Keratinocyte (primary cell): Measurements from ENCODE around the gene TOM1L2. TPM values are rescaled to one million over a fixed set of nuclear protein-coding genes. Genes with fewer than 3 reads are reported as not detected.
A peak's percentile ranks its signal among the peaks of the same experiment; 100 is the strongest.

Experiments
- DNase-seq: peaks from one replicate; pipeline ENCODE4 v3.0.0-alpha.2; 2011; ENCODE audit warnings: low read depth, missing footprints, low spot score
- FAIRE-seq: peaks from 2 replicates; lab custom pipeline; 2011; peaks lifted over from hg19 to GRCh38; lab: Jason Lieb, UNC
- H2AFZ ChIP-seq: 2 replicates; pipeline ENCODE4 v1.6.0; 2012; ENCODE audit warnings: low read length, control low read depth, inconsistent platforms; ENCODE audit not compliant: control insufficient read depth
- H3K27ac ChIP-seq: 2 replicates; pipeline ENCODE4 v1.5.1; 2011; ENCODE audit warnings: low read length; ENCODE audit not compliant: control insufficient read depth, insufficient read depth
- H3K27me3 ChIP-seq: 3 replicates; pipeline ENCODE4 v1.6.0; 2011; ENCODE audit warnings: low read length; ENCODE audit not compliant: control insufficient read depth, insufficient read depth; ENCODE audit errors: extremely low read depth
- H3K36me3 ChIP-seq, 2 experiments: 2 replicates in 1 of 2; 3 replicates in 1 of 2; pipeline ENCODE4 v1.5.1; 2011; ENCODE audit warnings: low read length in 2 of 2, mild to moderate bottlenecking in 1 of 2; ENCODE audit not compliant: control insufficient read depth in 2 of 2, insufficient read depth in 2 of 2; ENCODE audit errors: extremely low read depth in 1 of 2
- H3K4me1 ChIP-seq: 3 replicates; pipeline ENCODE4 v1.5.1; 2011; ENCODE audit warnings: low read length; ENCODE audit not compliant: control insufficient read depth, insufficient read depth; ENCODE audit errors: extremely low read depth
- H3K4me2 ChIP-seq: 3 replicates; pipeline ENCODE4 v1.6.0; 2011; ENCODE audit warnings: low read depth, low read length; ENCODE audit not compliant: control insufficient read depth, insufficient read depth; ENCODE audit errors: extremely low read depth
- H3K4me3 ChIP-seq, 3 experiments: fragments of 200-600 bp in 1 of 3; sonication (generic) in 1 of 3; 2 replicates in 2 of 3; 3 replicates in 1 of 3; pipeline ENCODE4 v1.5.1; 2011 to 2016; ENCODE audit warnings: low read length in 3 of 3, mild to moderate bottlenecking in 3 of 3, control low read depth in 2 of 3, inconsistent platforms in 1 of 3, low read depth in 1 of 3, mixed read lengths in 1 of 3, mixed run types in 1 of 3, moderate library complexity in 1 of 3; ENCODE audit not compliant: control insufficient read depth in 2 of 3, insufficient read depth in 2 of 3; ENCODE audit errors: extremely low read depth in 1 of 3
- H3K79me2 ChIP-seq: 2 replicates; pipeline ENCODE4 v1.6.0; 2012; ENCODE audit warnings: low read length; ENCODE audit not compliant: control insufficient read depth, insufficient read depth
- H3K9ac ChIP-seq: 3 replicates; pipeline ENCODE4 v1.6.0; 2011; ENCODE audit warnings: low read length; ENCODE audit not compliant: control insufficient read depth, insufficient read depth; ENCODE audit errors: extremely low read depth
- H3K9me1 ChIP-seq: 3 replicates; pipeline ENCODE4 v1.6.0; 2011; ENCODE audit warnings: low read length; ENCODE audit not compliant: control insufficient read depth, insufficient read depth; ENCODE audit errors: extremely low read depth
- H3K9me3 ChIP-seq: 2 replicates; pipeline ENCODE4 v1.5.1; 2012; ENCODE audit warnings: low read depth, low read length; ENCODE audit not compliant: control insufficient read depth
- H4K20me1 ChIP-seq: 3 replicates; pipeline ENCODE4 v1.6.0; 2011; ENCODE audit warnings: low read length; ENCODE audit not compliant: control insufficient read depth, insufficient read depth; ENCODE audit errors: extremely low read depth
- EZH2 ChIP-seq: IDR thresholded peaks from one replicate; pipeline ENCODE4 v1.6.1; 2012; ENCODE audit warnings: inconsistent platforms, mild to moderate bottlenecking, low read length, moderate library complexity
- dilution Hi-C: fragments of 300-500 bp; cut with MboI; formaldehyde crosslinking; loops from one replicate; pipeline ENCODE4 v1.7.0; 2020; ENCODE audit warnings: low sequenced_read_pairs; ENCODE audit not compliant: extremely low pct_ligation_motif_present
- polyA plus RNA-seq, 5 experiments: library from polyadenylated mRNA; depleted of rRNA in 3 of 5; stranded (reverse) in 3 of 5; stranded (forward) in 1 of 5; unstranded in 1 of 5; fragments of >200 nt; gene quantifications; 1 replicate in 1 of 5; 2 replicates in 3 of 5; 3 replicates in 1 of 5; pipeline versions ENCODE4 v1.2.1 to v1.2.3, GENCODE V29; 2011 to 2012; ENCODE audit warnings: missing spikeins in 2 of 5, low read depth in 1 of 5, low replicate concordance in 1 of 5
- TF ChIP-seq, protein P1 (sequence below), 3 experiments: IDR thresholded peaks in 1 of 3; conservative IDR thresholded peaks in 1 of 3; optimal IDR thresholded peaks in 1 of 3; 2 replicates in 2 of 3; 3 replicates in 1 of 3; pipeline versions ENCODE3 to v1.5.1; 2011; ENCODE audit warnings: low read length in 3 of 3, mild to moderate bottlenecking in 3 of 3, moderate library complexity in 2 of 3, control low read depth in 1 of 3, inconsistent platforms in 1 of 3; ENCODE audit not compliant: insufficient read depth in 2 of 3; ENCODE audit errors: extremely low read depth in 1 of 3

Gene TOM1L2
- polyA plus RNA-seq, 1 donor (not counting 4 experiments of a cell fraction or from before 2014, with no cell fraction given), result 36.3 TPM

DNA sequence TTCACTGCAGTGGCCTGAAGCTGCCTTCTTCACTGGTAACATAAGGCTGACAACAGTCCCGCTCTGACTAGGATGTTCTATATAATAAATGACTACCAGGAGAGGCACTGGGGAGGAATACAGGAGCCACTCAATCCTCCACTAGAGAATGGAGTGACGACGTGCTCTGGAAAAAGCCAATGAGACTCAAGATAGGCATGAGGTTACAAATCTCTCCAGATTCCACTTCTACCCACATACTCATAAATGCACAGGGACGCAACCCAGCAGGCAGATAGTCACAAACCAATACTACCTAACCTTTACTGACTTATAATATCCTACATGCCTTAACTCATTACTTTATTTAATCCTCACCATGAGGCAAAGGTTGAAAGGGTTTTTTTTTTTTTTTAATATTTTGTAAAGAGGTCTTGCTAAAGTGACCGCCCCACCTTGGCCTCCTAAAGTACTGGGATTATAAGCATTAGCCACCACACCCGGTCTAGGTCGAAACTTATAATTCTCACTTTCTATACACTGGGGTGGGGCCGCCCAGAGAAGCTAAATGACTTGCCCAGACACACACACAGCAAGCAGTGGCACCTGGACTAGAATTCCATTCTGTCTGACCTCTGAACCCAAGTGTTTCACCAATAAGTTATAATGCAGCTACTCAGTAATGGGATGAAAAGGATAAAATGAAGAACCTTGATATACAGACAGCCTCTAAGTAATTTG lies 33.7 kb downstream of the TOM1L2 start:
- peak; percentile 79 for FAIRE-seq
- Histone ChIP-seq H3K4me1 (peaks cover 74% of the 10 kb centered on the region), H3K27me3 (no peaks in the 10 kb centered on the region), H3K9me3 (no peaks in the 10 kb centered on the region), H3K36me3 (no peaks in the 10 kb centered on the region), H3K9me1 (peaks cover 2% of the 10 kb centered on the region), H3K4me3 (peak overlapping the region in 1 of 3 experiments; percentile 3), H3K79me2 (peaks cover 54% of the 10 kb centered on the region), H2AFZ (no peak overlapping the region), H3K27ac (peak overlapping the region; percentile 74), H3K9ac (peak overlapping the region; percentile 56), H3K4me2 (peak overlapping the region; percentile 45), H4K20me1 (no peaks in the 10 kb centered on the region)
- peak; percentile 66 for DNase-seq
- dilution Hi-C loops, result no loop called here
- TF ChIP-seq, protein P1, sequence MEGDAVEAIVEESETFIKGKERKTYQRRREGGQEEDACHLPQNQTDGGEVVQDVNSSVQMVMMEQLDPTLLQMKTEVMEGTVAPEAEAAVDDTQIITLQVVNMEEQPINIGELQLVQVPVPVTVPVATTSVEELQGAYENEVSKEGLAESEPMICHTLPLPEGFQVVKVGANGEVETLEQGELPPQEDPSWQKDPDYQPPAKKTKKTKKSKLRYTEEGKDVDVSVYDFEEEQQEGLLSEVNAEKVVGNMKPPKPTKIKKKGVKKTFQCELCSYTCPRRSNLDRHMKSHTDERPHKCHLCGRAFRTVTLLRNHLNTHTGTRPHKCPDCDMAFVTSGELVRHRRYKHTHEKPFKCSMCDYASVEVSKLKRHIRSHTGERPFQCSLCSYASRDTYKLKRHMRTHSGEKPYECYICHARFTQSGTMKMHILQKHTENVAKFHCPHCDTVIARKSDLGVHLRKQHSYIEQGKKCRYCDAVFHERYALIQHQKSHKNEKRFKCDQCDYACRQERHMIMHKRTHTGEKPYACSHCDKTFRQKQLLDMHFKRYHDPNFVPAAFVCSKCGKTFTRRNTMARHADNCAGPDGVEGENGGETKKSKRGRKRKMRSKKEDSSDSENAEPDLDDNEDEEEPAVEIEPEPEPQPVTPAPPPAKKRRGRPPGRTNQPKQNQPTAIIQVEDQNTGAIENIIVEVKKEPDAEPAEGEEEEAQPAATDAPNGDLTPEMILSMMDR (optimal IDR thresholded peaks at IDR 0.05 in 1 of 3, IDR thresholded peaks at IDR 0.05 in 1 of 3, conservative IDR thresholded peaks at IDR 0.05 in 1 of 3; ENCODE audit: extremely low read depth in 1 of 3, insufficient read depth in 2 of 3, low read length in 3 of 3), result no peak
- no peak for TF ChIP-seq EZH2

DNA sequence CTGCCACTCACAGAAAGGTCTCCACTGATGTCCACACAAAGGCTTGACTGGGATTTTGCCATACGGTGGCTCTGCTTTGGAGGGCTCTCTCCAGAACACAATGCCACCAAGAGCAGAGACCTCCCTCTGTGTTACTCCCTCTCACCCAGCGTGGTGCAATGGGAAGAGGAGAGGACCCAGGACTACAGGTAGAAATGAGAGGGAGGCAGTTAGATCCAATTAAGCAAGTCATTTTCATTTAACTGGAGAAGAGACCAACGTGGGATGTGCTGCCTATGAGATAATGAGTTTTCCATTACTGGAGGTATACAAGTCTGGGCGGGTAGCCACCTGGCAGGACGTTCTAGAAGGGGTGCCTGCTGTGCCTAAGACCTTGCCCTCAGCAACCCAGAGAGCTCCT lies 34.2 kb downstream of the TOM1L2 start:
- Histone ChIP-seq H3K4me3 (peak overlapping the region in 1 of 3 experiments; percentile 3), H3K9ac (peak overlapping the region; percentile 56), H3K27ac (peak overlapping the region; percentile 74), H3K27me3 (no peaks in the 10 kb centered on the region), H2AFZ (no peak overlapping the region), H4K20me1 (no peaks in the 10 kb centered on the region), H3K9me3 (no peaks in the 10 kb centered on the region), H3K4me2 (peak overlapping the region; percentile 45), H3K9me1 (peaks cover 2% of the 10 kb centered on the region), H3K79me2 (peaks cover 59% of the 10 kb centered on the region), H3K4me1 (peaks cover 68% of the 10 kb centered on the region), H3K36me3 (no peaks in the 10 kb centered on the region)
- TF ChIP-seq, protein P1 (optimal IDR thresholded peaks at IDR 0.05 in 1 of 3, IDR thresholded peaks at IDR 0.05 in 1 of 3, conservative IDR thresholded peaks at IDR 0.05 in 1 of 3; ENCODE audit: extremely low read depth in 1 of 3, insufficient read depth in 2 of 3, low read length in 3 of 3), result no peak
- TF ChIP-seq EZH2, result no peak
- FAIRE-seq, result peak; percentile 63
- dilution Hi-C loops, result no loop called here
- no peak for DNase-seq
